ENCODE data around the gene UBXN10. TPM values are rescaled to one million over a fixed set of nuclear protein-coding genes. Genes with fewer than 3 reads are reported as not detected.

The UBXN10 gene
- total and polyA plus RNA-seq, 2 of the 8 experiments (the other 6 are each of a cell fraction or from before 2014, with no cell fraction given) = 0.43 to 0.68 TPM

- no peaks in the 10 kb centered on the region for H3K4me1 ChIP-seq (replicated peaks in 1 of 4; ENCODE audit: control insufficient read depth in 3 of 4, insufficient read depth in 4 of 4, low read length in 3 of 4)
- no peak overlapping the region for H3K4me3 ChIP-seq (ENCODE audit: extremely low read depth in 1 of 4, insufficient read depth in 2 of 4, low read depth in 3 of 4, low read length in 4 of 4)
- H2BK20ac ChIP-seq (ENCODE audit: low read length) = no peak overlapping the region
- no peaks in the 10 kb centered on the region for H3K79me2 ChIP-seq (ENCODE audit: control insufficient read depth in 1 of 2, insufficient read depth in 2 of 2, low read length in 2 of 2)
- FAIRE-seq (no peak), DNase-seq (ENCODE audit: low read depth in 1 of 2, low spot score in 2 of 2) (no peak)
- H4K91ac ChIP-seq (replicated peaks; ENCODE audit: insufficient read length, low read length) = no peak overlapping the region
- no peak overlapping the region for H2BK120ac ChIP-seq (replicated peaks; ENCODE audit: low read depth, low read length)
- no peak overlapping the region for H3K56ac ChIP-seq (replicated peaks; ENCODE audit: insufficient read length, low read depth, low read length)
- no peak overlapping the region for H2AK5ac ChIP-seq (ENCODE audit: low read depth, low read length)
- no peak overlapping the region for H3K23ac ChIP-seq (ENCODE audit: insufficient read length)
- no peak overlapping the region for H2BK15ac ChIP-seq (ENCODE audit: low read length)
- H3K14ac ChIP-seq (ENCODE audit: insufficient read length) = no peak overlapping the region
- H4K5ac ChIP-seq (ENCODE audit: insufficient read length, low read depth, low read length) = no peak overlapping the region
- no peak overlapping the region for H3K18ac ChIP-seq (ENCODE audit: extremely low read depth, low read length)
- H4K20me1 ChIP-seq (replicated peaks in 1 of 2; ENCODE audit: control insufficient read depth in 1 of 2, insufficient read depth in 2 of 2, low read length in 2 of 2) = no peaks in the 10 kb centered on the region
- H3K9me3 ChIP-seq (ENCODE audit: insufficient read depth in 2 of 2, low read depth in 1 of 2, low read length in 1 of 2) = no peaks in the 10 kb centered on the region
- H3K9ac ChIP-seq (replicated peaks in 1 of 4; ENCODE audit: extremely low read depth in 1 of 4, low read depth in 3 of 4, low read length in 3 of 4) = no peak overlapping the region
- no peak overlapping the region for H3K4ac ChIP-seq (replicated peaks; ENCODE audit: insufficient read length, low read depth, low read length)
- ChIA-PET POLR2A (ENCODE audit: partially characterized antibody) (no interaction called here), CTCF (ENCODE audit: partially characterized antibody) (interaction anchor here (0.7 to 2.3 kb wide), 9 partner anchors 9 to 282 kb away, joined by 3 to 9 read pairs (median 3); no protein-coding TSS in a partner anchor)
- no peak overlapping the region for H2BK5ac ChIP-seq (ENCODE audit: low read depth, low read length)
- WGBS, 2 experiments (ENCODE audit: extremely low coverage in 1 of 2, insufficient coverage in 1 of 2, insufficient read length in 1 of 2, insufficient replicate concordance in 2 of 2, low coverage in 1 of 2, low lambda C conversion rate in 2 of 2, missing lambda C conversion rate in 1 of 2) = 81% methylated on average over 2 of the region's 2 CpGs; no CpG with 5 or more reads in 1 of the 2 experiments
- no peaks in the 10 kb centered on the region for H3K36me3 ChIP-seq (ENCODE audit: control insufficient read depth in 2 of 4, insufficient read depth in 4 of 4, low read length in 3 of 4)
- H3K27ac ChIP-seq (ENCODE audit: low read depth, low read length) = no peak overlapping the region
- no peak overlapping the region for H3K4me2 ChIP-seq (ENCODE audit: insufficient read depth in 1 of 2, low read depth in 2 of 2, low read length in 2 of 2)
- no peaks in the 10 kb centered on the region for H3K79me1 ChIP-seq (ENCODE audit: low read depth, low read length)
- H3K27me3 ChIP-seq (replicated peaks in 1 of 4; ENCODE audit: control insufficient read depth in 3 of 4, extremely low read depth in 1 of 4, insufficient read depth in 3 of 4, low read length in 3 of 4) = no peaks in the 10 kb centered on the region; a peak in 1 of 7 replicates
- no peak overlapping the region; the same call in 1 of the 2 replicates for H4K8ac ChIP-seq (ENCODE audit: extremely low read depth, insufficient read depth, low read length)
- H3K23me2 ChIP-seq (ENCODE audit: low read depth, low read length) = no peaks in the 10 kb centered on the region
- H2AFZ ChIP-seq (ENCODE audit: low read length) = no peak overlapping the region
- H2BK12ac ChIP-seq (ENCODE audit: low read depth, low read length) = no peak overlapping the region
- no peak for TF ChIP-seq GABPA (IDR thresholded peaks at IDR 0.05; ENCODE audit: borderline replicate concordance, insufficient read depth, low read length)
- no peak for TF ChIP-seq BACH1 (IDR thresholded peaks at IDR 0.05; ENCODE audit: low read length)
- no peak for TF ChIP-seq SIN3A (conservative IDR thresholded peaks at IDR 0.05 in 1 of 2, IDR thresholded peaks at IDR 0.05 in 1 of 2; ENCODE audit: low read depth in 1 of 2, low read length in 2 of 2)
- no peak for TF ChIP-seq FOSL1 (IDR thresholded peaks at IDR 0.05; ENCODE audit: insufficient read depth, low read depth, low read length)
- no peak for TF ChIP-seq SRF (IDR thresholded peaks at IDR 0.05; ENCODE audit: low read depth, low read length)
- TF ChIP-seq KDM1A (IDR thresholded peaks at IDR 0.05; ENCODE audit: borderline replicate concordance, low read length) = no peak
- no peak for TF ChIP-seq ATF2 (IDR thresholded peaks at IDR 0.05; ENCODE audit: low read length)
- TF ChIP-seq CTBP2 (IDR thresholded peaks at IDR 0.05; ENCODE audit: borderline replicate concordance, insufficient read depth, insufficient read length, low read length) = no peak
- no peak for TF ChIP-seq CBX8 (IDR thresholded peaks at IDR 0.05; ENCODE audit: borderline replicate concordance, low read depth, low read length)
- no peak for TF ChIP-seq EP300 (IDR thresholded peaks at IDR 0.05; ENCODE audit: borderline replicate concordance in 1 of 2, low read depth in 2 of 2, low read length in 2 of 2)
- no peak for TF ChIP-seq CEBPB (IDR thresholded peaks at IDR 0.05; ENCODE audit: low read depth, low read length)
- TF ChIP-seq EZH2 (IDR thresholded peaks at IDR 0.05; ENCODE audit: low read depth, low read length, severe bottlenecking) = no peak
Observed at GRCh38 chr1:20200966-20201365, 15.1 kb downstream of the UBXN10 start.
